ENCODE results near the gene UNG. TPM values are rescaled to one million over a fixed set of nuclear protein-coding genes. Genes with fewer than 3 reads are reported as not detected.

Gene UNG
- total RNA-seq, 1 experiment from 2014 or later: 99.0 TPM

Other genes with a start within 250 kb of the UNG start
- 83.3 TPM for gene SSH1, start 240.0 kb upstream of the UNG start, total RNA-seq (2021; ENCODE audit: unreplicated experiment)
- gene DAO, start 217.5 kb upstream of the UNG start, total RNA-seq (2021; ENCODE audit: unreplicated experiment): not detected
- 0.47 TPM for gene SVOP, start 76.5 kb upstream of the UNG start, total RNA-seq (2021; ENCODE audit: unreplicated experiment)
- 9.2 TPM for gene USP30, start 45.0 kb upstream of the UNG start, total RNA-seq (2021; ENCODE audit: unreplicated experiment)
- 35.8 TPM for gene ALKBH2, start 4.1 kb upstream of the UNG start, total RNA-seq (2021; ENCODE audit: unreplicated experiment)
- 11.1 TPM for gene ACACB, start 19.0 kb downstream of the UNG start, total RNA-seq (2021; ENCODE audit: unreplicated experiment)
- gene FOXN4, start 211.7 kb downstream of the UNG start, total RNA-seq (2021; ENCODE audit: unreplicated experiment): 0.52 TPM

Measured in HCT116 (cell line).